ENCODE measurements around the gene FOXF2.

GRCh38 chr6:1388630-1389368, 577 bp upstream of the FOXF2 start:
- TF ChIP-seq POLR2A (IDR thresholded peaks at IDR 0.05) (no peak), CTCF (IDR thresholded peaks at IDR 0.05) (no peak), EP300 (IDR thresholded peaks at IDR 0.05) (no peak)

Data from ovary (tissue), 3 donors.